NCI-H2196 treated with DMSO at 0.1 percent for 48 hours (cell line): ENCODE results near the gene ONECUT2.

Experiments
- DNase-seq: peaks from one replicate; lab custom pipeline; 2025; ENCODE audit not compliant: unreplicated experiment; lab: John Stamatoyannopoulos, UW

The ONECUT2 gene

DNA sequence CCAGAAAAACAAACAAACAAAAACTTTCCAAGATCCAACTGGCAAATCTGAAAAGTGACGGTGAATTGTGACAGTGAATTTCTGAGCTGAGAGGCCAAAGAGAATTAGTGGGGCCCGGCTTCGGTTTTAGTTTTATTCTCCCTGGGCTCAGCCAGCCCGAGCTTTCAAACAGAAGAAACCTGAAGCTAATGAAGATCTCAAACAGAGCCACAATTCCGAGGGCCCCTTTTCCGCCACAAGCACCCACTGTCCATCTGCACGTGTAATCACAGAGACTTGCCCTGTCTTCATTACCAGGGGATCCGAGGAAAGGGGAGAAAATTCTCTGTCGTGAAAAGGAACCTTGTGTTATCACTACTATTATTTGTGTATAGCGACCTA is 4.2 kb upstream of the ONECUT2 start:
- no peak for DNase-seq

- no peak for DNase-seq
Measured at GRCh38 chr18:57431467-57432080, 3.6 kb upstream of the ONECUT2 start.

DNA sequence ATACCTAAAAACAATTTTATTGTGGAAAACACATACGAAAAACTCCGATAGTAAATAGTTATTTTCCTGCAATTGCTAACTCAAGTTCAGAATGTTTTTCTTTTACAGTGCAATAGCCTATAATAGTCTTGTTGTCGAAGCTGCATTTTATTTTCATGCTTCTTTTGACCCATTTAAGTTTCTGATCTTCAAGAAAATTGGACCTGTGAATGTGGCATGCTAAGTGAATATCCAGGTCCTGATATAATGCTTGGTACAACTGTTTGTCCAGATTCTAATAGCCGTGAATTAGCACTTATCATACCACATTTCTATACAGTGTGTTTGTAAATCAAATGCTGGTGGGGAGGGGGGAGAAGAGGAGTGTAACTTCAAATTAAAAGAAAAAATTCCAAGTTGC is 3.0 kb upstream of the ONECUT2 start:
- DNase-seq, result no peak

GRCh38 chr18:57432751-57433400 is 2.3 kb upstream of the ONECUT2 start:
- no peak for DNase-seq

- no peak for DNase-seq
Measured at GRCh38 chr18:57433482-57433881, 1.7 kb upstream of the ONECUT2 start.

DNA sequence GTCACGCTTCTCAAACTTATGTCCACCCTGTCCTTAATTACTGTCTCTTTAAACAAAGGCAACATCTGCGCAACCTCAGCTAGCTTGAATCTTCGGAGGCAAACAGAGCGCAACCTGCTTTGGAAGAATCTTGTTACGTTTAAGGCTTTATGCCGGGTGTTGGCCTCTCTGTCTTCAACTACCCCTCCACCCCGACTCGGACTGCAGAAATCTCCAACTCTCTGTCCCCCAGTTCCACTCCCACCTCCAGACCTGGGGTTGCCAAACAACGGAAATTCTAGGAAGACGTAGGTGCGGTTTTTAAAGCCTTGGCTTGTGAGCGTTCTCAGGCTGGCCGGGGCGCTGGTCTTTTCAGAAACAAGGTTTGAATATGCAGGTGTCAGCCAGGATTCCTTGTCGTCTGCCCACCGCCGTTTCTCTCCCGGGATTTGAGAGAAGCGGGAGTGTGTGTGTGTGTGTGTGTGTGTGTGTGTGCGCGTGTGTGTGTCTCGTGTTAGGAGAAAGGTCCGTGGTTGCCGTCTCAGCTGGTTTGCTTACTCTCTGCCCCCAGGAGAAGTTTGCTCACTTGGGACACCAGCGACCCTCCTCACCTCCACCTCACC is 1.1 kb upstream of the ONECUT2 start:
- DNase-seq, result no peak

DNA sequence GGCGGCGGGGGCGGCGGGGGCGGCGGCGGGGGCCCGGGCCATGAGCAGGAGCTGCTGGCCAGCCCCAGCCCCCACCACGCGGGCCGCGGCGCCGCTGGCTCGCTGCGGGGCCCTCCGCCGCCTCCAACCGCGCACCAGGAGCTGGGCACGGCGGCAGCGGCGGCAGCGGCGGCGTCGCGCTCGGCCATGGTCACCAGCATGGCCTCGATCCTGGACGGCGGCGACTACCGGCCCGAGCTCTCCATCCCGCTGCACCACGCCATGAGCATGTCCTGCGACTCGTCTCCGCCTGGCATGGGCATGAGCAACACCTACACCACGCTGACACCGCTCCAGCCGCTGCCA is 644 bp downstream of the ONECUT2 start:
- no peak for DNase-seq

GRCh38 chr18:57436191-57436964 is 1.2 kb downstream of the ONECUT2 start:
- DNase-seq, result no peak

DNA sequence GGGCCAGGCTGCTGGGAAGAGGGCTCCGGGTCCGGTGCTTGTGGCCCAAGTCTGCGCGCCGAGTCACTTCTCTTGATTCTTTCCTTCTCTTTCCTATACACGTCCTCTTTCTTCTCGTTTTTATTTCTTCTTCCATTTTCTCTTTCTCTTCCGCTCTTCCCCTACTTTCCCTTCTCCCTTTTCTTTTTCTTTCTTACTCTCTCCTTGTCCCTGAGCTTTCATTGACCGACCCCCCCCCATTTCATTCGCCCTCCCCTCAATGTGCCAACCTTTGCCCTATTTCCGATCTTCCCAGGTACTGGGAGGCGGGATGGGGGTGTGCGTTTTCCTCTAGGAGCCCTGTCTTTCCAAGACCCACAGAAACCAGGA is 1.8 kb downstream of the ONECUT2 start:
- no peak for DNase-seq

DNA sequence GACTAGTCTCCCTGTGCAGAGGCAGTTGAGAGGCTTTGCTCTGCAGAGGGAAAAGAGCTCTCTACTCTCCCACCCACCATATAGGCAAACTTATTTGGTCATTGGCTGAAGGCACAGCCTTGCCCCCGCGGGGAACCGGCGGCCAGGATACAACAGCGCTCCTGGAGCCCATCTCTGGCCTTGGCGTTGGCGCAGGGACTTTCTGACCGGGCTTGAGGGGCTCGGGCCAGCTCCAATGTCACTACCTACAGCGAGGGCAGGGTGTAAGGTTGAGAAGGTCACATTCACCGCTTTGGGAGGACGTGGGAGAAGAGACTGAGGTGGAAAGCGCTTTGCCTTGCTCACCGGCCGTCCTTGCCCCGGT is 2.2 kb downstream of the ONECUT2 start:
- DNase-seq, result no peak

DNA sequence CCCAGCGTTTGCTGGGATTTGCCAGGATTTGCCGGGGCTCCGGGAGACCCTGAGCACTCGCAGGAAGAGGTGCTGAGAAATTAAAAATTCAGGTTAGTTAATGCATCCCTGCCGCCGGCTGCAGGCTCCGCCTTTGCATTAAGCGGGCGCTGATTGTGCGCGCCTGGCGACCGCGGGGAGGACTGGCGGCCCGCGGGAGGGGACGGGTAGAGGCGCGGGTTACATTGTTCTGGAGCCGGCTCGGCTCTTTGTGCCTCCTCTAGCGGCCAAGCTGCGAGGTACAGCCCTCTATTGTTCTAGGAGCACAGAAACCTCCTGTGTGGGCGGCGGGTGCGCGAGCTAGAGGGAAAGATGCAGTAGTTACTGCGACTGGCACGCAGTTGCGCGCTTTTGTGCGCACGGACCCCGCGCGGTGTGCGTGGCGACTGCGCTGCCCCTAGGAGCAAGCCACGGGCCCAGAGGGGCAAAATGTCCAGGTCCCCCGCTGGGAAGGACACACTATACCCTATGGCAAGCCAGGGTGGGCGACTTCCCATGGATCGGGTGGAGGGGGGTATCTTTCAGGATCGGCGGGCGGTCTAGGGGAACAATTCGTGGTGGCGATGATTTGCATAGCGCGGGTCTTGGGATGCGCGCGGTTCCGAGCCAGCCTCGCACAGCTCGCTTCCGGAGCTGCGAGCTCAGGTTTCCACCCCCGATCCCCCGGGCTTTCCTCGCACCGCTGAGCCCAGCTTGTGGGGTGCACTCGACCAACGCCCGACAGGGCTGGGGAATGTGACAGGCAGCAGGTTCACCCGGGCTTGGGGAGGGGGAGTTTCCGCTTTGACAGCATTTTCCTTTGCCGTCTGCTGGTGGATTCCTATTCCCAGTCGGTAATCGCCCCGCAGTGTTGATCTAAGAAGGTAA is 2.8 kb downstream of the ONECUT2 start:
- peak; percentile 77 for DNase-seq

DNA sequence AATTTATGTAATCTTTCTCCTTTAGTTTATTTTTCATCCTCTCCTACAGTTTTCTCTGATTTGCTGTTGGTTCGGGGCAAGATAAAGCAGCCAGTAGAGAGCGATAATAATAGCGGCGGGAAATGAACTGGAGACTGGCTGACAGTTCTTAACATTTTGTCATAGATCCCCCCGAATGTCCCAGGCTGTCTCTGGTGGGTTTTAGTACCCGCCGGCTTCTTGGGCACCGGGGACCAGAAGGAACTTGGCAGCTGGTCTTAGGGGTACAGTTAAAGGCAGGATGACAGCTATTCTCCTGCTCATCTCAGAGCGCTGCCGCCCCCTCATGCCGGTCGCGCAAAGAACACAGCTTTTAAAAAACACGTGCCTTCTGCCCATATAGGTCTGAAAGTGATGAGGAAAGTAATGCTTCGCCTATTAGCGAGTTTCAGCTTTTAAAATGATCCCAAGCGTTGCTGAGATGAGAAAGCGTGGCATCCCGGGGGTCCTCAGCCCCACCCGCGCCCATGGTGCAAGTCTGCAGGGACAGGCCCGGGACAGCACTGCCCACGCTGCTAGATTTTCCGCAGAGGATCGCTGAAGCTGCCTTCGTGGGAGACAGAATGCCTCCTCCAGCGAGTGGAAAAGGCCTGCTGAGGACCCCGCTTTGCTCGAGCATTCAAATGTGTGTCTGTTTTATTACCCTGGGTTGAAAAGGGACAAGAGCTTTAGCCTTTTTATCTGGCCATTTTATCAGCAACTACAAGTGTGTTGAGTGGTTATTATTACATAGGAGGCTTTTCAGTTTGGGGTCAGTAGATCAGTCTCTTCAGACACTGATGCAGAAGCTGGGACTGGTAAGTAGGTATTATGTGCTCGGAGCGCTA is 3.8 kb downstream of the ONECUT2 start:
- DNase-seq, result no peak

- DNase-seq, result no peak
Measured at GRCh38 chr18:57439609-57439968, 4.4 kb downstream of the ONECUT2 start.

DNA sequence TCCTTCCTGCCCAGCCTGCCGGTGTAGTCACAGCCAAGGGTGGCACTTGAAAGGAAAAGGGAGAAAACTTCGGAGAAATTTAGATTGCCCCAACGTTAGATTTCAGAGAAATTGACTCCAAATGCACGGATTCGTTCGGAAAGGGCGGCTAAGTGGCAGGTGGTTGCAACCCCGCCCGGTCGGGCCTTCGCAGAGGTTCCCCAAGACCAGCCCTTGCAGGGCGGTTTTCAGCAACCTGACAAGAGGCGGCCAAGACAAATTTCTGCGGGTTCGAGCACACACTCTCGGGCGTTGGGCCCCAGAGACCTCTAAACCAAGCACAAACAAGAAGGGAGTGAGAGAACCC is 4.8 kb downstream of the ONECUT2 start:
- no peak for DNase-seq

GRCh38 chr18:57440331-57441070 is 5.3 kb downstream of the ONECUT2 start:
- DNase-seq, result no peak

DNA sequence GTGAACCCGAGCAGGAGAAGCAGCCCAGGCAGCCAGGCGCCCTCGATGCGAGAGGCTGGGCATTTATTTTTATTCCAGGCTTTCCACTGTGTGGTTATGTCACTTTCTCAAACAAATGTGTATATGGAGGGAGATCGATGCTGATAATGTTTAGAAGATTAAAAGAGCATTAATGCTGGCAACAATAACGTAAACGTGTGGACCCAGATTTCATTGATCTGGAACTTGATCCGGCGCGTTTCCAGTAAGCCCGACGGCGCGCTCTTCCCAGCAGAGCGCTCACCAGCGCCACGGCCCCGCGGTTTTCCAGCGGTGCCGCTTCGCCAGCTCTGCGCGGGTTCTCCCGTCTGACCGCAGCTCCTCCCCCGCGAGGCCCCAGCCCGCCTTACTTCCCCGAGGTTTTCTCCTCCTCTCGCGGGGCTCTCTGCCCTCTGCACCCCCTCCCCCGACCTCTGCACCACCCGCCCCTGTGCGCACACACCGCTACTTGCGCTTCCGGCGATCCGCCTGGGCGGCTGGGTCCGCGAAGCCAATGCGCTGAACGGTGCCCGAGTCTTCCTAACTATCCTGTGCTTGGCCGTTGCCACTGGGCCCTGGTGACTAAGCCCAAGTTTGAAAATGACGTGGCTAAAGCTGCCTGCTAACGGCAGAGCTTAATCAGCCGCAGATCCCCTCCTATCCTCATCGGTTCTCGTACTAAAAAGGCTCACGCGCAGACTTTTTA is 6.1 kb downstream of the ONECUT2 start:
- no peak for DNase-seq

DNA sequence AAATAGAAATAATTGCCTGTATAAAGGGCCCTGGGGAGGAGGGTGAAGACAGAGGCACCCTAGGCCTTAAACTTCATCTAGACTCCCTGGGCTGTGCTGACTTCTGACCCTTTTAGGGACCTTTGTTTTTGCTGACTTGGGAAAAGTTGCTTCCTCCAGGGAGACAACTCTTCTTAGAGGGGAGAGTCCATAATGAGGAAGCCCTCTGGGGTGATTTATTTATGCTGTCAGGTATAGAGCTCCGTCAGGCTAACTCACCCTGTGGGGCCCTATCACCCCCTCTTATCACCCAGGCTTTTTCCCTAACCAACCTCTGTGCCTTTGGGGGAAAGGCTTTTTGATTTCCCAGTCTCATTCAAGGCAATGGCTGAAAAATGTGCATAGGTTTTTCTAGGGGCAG is 8.1 kb downstream of the ONECUT2 start:
- DNase-seq, result no peak

DNA sequence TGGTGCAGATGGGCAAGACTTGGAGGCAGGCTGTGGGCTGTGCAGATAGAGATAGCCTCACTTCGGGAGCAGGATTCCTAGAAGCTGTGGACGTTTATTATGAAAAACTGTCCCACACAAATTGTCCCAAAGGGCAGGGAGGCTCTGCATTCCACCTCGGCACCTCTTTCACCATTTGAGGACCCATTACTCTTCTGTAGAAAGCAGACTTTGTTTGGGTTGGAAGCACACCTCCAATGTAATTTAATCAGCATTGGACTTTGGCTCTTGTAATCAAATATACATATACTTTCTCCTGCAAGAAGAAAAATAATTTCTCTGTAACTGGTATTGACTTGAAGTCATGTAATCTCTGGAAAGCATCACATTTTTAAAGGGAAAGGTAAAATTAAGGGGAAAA is 8.5 kb downstream of the ONECUT2 start:
- DNase-seq, result no peak

DNA sequence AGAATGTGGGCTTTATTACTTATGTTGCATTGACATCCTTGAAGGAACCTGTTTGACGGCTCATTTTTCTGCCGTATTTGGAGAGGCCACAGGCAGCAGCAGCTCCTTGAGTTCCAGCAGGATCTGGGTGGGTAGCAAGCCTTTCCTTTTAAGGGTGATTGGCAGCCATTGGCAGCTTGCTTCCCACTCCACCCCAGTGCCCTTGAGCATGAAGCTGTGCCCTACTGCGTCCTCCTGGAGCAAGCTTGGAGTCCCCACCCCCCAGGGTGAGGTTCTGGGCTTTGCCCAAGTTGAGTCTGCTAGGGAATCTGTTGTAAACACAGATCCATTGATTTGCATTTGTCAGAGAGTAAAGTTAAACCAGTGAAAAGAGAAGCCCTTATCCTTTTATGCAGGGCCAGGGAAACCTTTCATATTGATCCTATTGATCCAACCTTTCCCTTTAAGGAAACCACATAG is 9.2 kb downstream of the ONECUT2 start:
- no peak for DNase-seq
